ENCODE results near the gene KCNIP3.

KCNIP3 gene

DNA sequence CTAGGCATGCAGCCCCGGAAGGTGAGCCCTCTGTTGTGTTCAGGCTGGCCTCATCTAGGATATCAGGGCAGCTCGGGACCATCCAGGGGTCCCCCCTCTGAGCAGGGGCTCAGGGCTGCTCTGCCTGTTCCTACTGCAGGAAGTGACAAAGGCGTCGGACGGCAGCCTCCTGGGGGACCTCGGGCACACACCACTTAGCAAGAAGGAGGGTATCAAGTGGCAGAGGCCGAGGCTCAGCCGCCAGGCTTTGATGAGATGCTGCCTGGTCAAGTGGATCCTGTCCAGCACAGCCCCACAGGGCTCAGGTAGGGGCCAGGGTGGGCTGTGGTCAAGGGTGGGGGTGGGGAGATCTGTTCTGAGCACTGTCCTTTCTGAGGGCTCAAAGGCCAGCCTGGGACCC, 13.1 kb downstream of the KCNIP3 start:
- ATAC-seq = no peak
- no peak for TF ChIP-seq ZC3H10 (CRISPR knock-in tag; IDR thresholded peaks at IDR 0.05)
- TF ChIP-seq TCF4 (CRISPR knock-in tag; IDR thresholded peaks at IDR 0.05; ENCODE audit: borderline replicate concordance) = no peak
- TF ChIP-seq, protein P1, sequence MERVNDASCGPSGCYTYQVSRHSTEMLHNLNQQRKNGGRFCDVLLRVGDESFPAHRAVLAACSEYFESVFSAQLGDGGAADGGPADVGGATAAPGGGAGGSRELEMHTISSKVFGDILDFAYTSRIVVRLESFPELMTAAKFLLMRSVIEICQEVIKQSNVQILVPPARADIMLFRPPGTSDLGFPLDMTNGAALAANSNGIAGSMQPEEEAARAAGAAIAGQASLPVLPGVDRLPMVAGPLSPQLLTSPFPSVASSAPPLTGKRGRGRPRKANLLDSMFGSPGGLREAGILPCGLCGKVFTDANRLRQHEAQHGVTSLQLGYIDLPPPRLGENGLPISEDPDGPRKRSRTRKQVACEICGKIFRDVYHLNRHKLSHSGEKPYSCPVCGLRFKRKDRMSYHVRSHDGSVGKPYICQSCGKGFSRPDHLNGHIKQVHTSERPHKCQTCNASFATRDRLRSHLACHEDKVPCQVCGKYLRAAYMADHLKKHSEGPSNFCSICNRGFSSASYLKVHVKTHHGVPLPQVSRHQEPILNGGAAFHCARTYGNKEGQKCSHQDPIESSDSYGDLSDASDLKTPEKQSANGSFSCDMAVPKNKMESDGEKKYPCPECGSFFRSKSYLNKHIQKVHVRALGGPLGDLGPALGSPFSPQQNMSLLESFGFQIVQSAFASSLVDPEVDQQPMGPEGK (CRISPR knock-in tag; IDR thresholded peaks at IDR 0.05; ENCODE audit: borderline replicate concordance) = no peak
- TF ChIP-seq ZNF565 (CRISPR knock-in tag; conservative IDR thresholded peaks at IDR 0.05; ENCODE audit: low read depth) = no peak
- TF ChIP-seq, protein P2, sequence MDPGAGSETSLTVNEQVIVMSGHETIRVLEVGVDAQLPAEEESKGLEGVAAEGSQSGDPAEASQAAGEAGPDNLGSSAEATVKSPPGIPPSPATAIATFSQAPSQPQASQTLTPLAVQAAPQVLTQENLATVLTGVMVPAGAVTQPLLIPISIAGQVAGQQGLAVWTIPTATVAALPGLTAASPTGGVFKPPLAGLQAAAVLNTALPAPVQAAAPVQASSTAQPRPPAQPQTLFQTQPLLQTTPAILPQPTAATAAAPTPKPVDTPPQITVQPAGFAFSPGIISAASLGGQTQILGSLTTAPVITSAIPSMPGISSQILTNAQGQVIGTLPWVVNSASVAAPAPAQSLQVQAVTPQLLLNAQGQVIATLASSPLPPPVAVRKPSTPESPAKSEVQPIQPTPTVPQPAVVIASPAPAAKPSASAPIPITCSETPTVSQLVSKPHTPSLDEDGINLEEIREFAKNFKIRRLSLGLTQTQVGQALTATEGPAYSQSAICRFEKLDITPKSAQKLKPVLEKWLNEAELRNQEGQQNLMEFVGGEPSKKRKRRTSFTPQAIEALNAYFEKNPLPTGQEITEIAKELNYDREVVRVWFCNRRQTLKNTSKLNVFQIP (CRISPR knock-in tag; IDR thresholded peaks at IDR 0.05; ENCODE audit: borderline replicate concordance, low read depth) = no peak

- no peak for ATAC-seq
- TF ChIP-seq ZNF565 (CRISPR knock-in tag; conservative IDR thresholded peaks at IDR 0.05; ENCODE audit: low read depth) = no peak
- TF ChIP-seq, protein P3, sequence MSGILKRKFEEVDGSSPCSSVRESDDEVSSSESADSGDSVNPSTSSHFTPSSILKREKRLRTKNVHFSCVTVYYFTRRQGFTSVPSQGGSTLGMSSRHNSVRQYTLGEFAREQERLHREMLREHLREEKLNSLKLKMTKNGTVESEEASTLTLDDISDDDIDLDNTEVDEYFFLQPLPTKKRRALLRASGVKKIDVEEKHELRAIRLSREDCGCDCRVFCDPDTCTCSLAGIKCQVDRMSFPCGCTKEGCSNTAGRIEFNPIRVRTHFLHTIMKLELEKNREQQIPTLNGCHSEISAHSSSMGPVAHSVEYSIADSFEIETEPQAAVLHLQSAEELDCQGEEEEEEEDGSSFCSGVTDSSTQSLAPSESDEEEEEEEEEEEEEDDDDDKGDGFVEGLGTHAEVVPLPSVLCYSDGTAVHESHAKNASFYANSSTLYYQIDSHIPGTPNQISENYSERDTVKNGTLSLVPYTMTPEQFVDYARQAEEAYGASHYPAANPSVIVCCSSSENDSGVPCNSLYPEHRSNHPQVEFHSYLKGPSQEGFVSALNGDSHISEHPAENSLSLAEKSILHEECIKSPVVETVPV (CRISPR knock-in tag; IDR thresholded peaks at IDR 0.05) = no peak
- TF ChIP-seq ZNF70 (CRISPR knock-in tag; IDR thresholded peaks at IDR 0.05) = no peak
- TF ChIP-seq TCF4 (CRISPR knock-in tag; IDR thresholded peaks at IDR 0.05; ENCODE audit: borderline replicate concordance) = no peak
- TF ChIP-seq PPARA (CRISPR knock-in tag; IDR thresholded peaks at IDR 0.05; ENCODE audit: borderline replicate concordance) = no peak
Measured at GRCh38 chr2:95310651-95311050, 13.5 kb downstream of the KCNIP3 start.

DNA sequence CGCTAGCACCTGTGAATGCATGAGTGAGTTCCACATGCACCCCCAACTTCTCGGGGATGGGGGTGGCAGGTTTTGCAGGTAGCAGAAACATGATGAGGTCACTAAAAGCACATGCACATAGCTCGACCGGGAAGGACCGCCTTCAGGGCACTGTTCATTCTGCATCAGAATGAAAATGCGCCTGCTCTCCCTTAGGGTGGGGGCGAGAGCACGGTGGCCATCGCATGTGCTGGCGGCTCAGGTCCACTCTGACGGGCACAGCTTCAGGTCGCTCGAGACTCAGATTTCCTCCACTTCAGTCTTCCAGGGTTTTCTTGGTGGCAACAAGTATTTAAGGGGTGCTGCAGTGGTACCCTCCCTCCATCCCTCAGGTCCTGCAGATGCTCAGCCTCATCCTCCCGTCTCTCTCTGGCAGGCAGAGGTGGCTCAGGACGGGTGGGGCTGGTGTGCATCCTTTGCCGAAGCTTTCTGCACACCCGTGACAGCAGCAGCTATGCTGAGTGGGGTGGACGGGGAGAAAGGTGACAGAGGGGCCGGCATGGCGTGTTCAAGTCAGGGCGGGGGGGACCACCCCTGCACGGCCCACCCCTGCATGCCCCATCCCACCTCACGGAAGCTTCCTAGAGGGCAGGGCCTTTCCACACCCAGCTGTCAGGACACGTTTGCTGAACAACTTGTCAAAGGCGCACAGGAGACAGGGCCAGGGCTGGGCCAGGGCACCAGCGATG, 14.8 kb downstream of the KCNIP3 start:
- ATAC-seq = no peak
- TF ChIP-seq, protein P3 (CRISPR knock-in tag; IDR thresholded peaks at IDR 0.05) = no peak
- TF ChIP-seq, protein P2 (CRISPR knock-in tag; IDR thresholded peaks at IDR 0.05; ENCODE audit: borderline replicate concordance, low read depth) = no peak
- TF ChIP-seq ZFP3 (CRISPR knock-in tag; IDR thresholded peaks at IDR 0.05) = no peak
- TF ChIP-seq OSR1 (CRISPR knock-in tag; IDR thresholded peaks at IDR 0.05) = no peak
- TF ChIP-seq RARB (CRISPR knock-in tag; IDR thresholded peaks at IDR 0.05) = no peak
- TF ChIP-seq ZFP30 (CRISPR knock-in tag; IDR thresholded peaks at IDR 0.05) = no peak
- no peak for TF ChIP-seq TOX (CRISPR knock-in tag; IDR thresholded peaks at IDR 0.05; ENCODE audit: borderline replicate concordance)
- no peak for TF ChIP-seq GLIS3 (CRISPR knock-in tag; IDR thresholded peaks at IDR 0.05)
- TF ChIP-seq PPARA (CRISPR knock-in tag; IDR thresholded peaks at IDR 0.05; ENCODE audit: borderline replicate concordance) = no peak
- TF ChIP-seq ZC3H10 (CRISPR knock-in tag; IDR thresholded peaks at IDR 0.05) = no peak
- TF ChIP-seq BACH2 (CRISPR knock-in tag; IDR thresholded peaks at IDR 0.05; ENCODE audit: borderline replicate concordance) = no peak
- TF ChIP-seq, protein P4, sequence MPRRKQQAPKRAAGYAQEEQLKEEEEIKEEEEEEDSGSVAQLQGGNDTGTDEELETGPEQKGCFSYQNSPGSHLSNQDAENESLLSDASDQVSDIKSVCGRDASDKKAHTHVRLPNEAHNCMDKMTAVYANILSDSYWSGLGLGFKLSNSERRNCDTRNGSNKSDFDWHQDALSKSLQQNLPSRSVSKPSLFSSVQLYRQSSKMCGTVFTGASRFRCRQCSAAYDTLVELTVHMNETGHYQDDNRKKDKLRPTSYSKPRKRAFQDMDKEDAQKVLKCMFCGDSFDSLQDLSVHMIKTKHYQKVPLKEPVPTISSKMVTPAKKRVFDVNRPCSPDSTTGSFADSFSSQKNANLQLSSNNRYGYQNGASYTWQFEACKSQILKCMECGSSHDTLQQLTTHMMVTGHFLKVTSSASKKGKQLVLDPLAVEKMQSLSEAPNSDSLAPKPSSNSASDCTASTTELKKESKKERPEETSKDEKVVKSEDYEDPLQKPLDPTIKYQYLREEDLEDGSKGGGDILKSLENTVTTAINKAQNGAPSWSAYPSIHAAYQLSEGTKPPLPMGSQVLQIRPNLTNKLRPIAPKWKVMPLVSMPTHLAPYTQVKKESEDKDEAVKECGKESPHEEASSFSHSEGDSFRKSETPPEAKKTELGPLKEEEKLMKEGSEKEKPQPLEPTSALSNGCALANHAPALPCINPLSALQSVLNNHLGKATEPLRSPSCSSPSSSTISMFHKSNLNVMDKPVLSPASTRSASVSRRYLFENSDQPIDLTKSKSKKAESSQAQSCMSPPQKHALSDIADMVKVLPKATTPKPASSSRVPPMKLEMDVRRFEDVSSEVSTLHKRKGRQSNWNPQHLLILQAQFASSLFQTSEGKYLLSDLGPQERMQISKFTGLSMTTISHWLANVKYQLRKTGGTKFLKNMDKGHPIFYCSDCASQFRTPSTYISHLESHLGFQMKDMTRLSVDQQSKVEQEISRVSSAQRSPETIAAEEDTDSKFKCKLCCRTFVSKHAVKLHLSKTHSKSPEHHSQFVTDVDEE (CRISPR knock-in tag; IDR thresholded peaks at IDR 0.05) = no peak
- TF ChIP-seq ESRRG (CRISPR knock-in tag; IDR thresholded peaks at IDR 0.05) = no peak
- TF ChIP-seq, protein P1 (CRISPR knock-in tag; IDR thresholded peaks at IDR 0.05; ENCODE audit: borderline replicate concordance) = no peak
- TF ChIP-seq ZNF8 (CRISPR knock-in tag; IDR thresholded peaks at IDR 0.05) = no peak
